ENCODE data around the gene PSME4.
A peak's percentile ranks its signal among the peaks of the same experiment; 100 is the strongest.

Gene PSME4, protein sequence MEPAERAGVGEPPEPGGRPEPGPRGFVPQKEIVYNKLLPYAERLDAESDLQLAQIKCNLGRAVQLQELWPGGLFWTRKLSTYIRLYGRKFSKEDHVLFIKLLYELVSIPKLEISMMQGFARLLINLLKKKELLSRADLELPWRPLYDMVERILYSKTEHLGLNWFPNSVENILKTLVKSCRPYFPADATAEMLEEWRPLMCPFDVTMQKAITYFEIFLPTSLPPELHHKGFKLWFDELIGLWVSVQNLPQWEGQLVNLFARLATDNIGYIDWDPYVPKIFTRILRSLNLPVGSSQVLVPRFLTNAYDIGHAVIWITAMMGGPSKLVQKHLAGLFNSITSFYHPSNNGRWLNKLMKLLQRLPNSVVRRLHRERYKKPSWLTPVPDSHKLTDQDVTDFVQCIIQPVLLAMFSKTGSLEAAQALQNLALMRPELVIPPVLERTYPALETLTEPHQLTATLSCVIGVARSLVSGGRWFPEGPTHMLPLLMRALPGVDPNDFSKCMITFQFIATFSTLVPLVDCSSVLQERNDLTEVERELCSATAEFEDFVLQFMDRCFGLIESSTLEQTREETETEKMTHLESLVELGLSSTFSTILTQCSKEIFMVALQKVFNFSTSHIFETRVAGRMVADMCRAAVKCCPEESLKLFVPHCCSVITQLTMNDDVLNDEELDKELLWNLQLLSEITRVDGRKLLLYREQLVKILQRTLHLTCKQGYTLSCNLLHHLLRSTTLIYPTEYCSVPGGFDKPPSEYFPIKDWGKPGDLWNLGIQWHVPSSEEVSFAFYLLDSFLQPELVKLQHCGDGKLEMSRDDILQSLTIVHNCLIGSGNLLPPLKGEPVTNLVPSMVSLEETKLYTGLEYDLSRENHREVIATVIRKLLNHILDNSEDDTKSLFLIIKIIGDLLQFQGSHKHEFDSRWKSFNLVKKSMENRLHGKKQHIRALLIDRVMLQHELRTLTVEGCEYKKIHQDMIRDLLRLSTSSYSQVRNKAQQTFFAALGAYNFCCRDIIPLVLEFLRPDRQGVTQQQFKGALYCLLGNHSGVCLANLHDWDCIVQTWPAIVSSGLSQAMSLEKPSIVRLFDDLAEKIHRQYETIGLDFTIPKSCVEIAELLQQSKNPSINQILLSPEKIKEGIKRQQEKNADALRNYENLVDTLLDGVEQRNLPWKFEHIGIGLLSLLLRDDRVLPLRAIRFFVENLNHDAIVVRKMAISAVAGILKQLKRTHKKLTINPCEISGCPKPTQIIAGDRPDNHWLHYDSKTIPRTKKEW (N-terminal part only)

GRCh38 chr2:53970724-53971602 is at the start of gene PSME4:
Gene PSME4, minus strand, starts transcription at chr2:53970993. Its CDS starts 209 bp downstream, at chr2:53970784.
- peak; percentile 82 for DNase-seq

GRCh38 chr2:54015798-54016699 is 45.3 kb upstream of the PSME4 start:
- DNase-seq: no peak

GRCh38 chr2:54013996-54014395 is 43.2 kb upstream of the PSME4 start:
- DNase-seq: no peak

DNA sequence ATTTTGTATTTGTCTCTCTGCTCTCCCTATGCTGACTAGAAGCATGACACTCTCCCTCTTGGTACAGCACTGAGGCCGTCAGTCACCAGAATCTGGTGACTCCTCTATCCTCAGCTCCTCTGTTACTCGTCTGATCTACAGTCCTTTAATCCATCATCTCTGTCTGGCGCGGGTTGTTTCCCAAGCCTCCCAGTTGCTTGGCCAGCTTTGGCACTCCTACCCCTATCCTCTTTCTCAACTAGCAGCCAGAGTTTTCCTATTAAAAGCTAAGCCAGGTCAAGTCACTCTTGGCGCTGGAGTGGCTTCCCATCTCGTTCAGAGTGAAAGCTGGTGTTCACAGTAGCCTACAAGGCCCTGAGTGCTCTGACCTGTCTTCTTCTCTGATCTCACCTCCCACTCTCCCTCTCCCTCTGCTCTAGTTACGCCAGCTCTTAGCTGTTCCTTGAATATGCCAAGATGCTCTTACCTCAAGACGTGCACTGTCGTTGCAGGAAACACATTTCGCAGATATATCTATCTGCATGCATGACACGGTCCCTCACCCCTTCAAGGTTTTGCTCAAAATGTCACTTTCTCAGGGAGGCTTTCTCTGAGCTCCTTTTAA is 41.8 kb upstream of the PSME4 start:
- no peak for DNase-seq

GRCh38 chr2:54009549-54009948 is 38.8 kb upstream of the PSME4 start:
- DNase-seq: no peak

- no peak for DNase-seq
These were observed 37.6 kb upstream of the PSME4 start for GRCh38 chr2:54008439-54008838.

GRCh38 chr2:54000524-54000923 is 29.7 kb upstream of the PSME4 start:
- no peak for DNase-seq

DNA sequence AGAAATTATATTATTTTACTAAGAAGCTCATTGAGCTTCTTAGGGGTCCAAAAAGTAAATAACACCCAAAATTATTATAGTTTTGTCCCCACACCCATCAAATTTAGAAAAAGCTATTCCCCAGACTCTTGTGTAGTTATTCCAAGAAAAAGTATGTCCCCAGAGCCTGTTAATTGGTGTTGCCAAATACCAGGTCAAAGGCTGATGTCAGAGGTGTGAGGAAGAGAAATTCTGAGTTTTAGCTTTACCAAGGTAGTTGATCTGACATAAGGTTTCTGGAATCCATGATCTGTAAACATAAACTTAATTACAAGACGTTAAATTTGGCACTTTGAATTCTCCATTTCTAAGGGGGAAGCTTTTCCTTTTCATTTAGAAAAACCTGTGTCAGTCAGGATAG is 29.3 kb upstream of the PSME4 start:
- DNase-seq: no peak

GRCh38 chr2:53998834-53999233 is 28.0 kb upstream of the PSME4 start:
- no peak for DNase-seq

DNA sequence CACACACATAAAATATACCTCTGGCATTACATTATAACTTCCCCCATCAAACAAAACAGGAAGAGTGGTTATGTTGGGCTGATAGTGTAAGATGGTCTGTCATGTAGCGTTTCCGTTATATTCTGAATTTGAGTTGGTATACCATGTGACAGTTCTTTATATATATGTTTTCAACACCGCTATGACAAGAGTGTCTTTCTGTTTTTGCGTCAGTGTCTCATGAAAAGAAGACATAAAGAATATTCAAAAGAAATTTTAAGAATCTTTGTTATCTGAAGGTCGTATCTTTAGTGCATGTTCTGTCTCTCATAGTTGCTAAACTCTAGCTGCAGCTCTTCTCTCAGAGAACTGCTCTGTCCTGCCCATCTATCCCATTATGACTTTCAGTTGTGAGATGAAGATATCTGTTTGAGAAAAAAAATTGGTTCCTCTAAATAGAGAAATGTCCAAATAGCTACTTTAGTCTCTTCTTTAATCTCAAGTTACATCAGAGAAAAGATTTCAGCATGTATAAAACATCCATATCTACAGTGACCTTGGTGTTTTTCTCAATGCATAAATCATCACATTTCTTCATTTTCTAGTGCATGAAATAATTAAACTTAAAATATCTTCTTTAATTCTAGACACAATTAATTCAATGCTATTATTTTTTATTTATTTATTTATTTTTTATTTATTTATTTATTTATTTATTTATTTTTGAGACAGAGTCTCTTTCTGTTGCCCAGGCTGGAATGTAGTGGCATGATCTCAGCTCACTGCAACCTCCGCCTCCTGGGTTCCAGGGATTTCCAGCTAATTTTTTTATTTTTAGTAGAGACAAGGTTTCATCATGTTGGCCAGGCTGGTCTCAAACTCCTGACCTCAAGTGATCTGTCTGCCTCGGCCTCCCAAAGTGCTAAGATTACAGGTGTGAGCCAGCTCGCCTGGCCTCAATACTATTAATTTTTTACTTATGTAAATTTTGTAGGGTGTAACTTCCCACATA is 24.3 kb upstream of the PSME4 start:
- no peak for DNase-seq

DNA sequence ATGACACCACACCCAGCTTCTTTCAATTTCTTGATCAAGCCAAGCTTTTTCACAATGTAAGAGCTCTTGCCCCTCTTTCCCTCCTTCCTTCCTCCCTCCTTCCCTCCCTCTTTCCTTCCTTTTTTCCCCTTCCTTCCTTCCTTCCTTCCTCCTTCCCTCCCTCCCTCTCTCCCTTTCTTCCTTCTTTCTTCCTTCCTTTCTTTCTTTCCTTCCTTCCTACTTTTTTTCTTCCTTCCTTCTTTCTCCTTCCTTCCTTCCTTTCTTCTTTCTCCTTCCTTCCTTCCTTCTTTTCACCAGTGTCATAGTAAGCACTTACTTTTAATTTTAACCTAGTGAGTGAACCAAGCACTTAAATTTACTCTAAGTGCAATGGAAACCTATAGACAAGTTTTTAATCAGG is 21.2 kb upstream of the PSME4 start:
- DNase-seq: no peak

GRCh38 chr2:53989210-53989862 is 18.5 kb upstream of the PSME4 start:
- DNase-seq: no peak

DNA sequence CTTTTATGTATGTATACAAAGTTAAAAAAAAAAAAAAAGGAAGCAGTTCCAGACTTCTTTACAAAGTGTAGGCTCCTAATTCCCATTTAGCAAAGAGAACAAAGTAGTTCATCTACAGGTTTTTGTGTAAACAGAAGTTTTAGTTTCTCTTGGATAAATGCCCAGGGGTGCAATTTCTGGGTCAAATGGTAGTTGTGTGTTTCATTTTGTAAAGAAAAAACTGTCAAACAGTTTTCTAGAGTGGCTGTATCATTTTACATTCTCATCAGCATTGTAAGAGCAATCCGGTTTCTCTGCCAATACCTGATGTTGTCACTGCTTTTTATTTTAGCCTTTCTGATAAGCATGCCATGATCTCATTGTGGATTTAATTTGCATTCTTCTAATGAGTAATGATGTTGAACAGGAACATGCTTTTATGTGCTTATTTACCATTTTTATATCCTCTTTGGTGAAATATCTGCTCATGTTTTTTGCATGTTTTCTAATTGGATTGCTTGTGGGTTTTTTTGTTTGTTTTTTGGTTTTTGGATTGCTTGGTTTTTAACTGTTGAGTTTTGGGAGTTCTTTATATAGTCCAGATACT is 16.6 kb upstream of the PSME4 start:
- peak; percentile 2 for DNase-seq

- DNase-seq: no peak
These were observed 14.9 kb upstream of the PSME4 start for GRCh38 chr2:53985646-53986045.

DNA sequence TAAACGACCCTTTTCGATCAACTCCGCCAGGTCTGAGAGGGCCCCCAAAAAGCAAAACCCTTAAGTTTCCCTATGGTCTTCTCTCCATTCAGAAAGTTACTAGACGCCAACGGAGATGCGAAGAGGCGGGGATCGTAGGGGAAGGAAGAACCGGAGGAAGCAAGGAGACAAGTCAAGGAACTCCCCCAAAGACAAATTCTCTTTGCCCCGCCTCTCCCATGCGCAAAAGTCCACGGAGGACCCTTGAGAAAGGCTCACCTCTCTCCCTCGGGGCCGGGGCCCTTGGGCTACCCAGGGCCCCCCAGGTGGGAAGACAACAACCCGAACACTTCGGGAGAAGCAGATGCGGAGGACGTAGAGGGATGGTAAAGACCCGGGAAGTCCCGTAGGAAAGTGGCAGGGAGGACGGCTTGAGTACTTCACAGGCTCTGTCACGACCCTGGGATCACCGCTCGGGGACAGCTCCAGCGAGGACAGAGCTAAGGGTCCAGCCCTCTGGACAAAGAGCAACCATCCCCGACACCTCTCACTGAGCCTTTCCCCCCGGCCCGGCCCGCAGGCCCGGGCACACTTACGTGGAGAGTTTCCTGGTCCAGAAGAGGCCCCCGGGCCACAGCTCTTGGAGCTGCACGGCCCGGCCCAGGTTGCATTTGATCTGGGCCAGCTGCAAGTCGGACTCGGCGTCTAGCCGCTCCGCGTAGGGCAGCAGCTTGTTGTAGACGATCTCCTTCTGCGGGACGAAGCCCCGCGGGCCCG is 647 bp downstream of the PSME4 start:
- no peak for DNase-seq

GRCh38 chr2:53969285-53969967 is 1.4 kb downstream of the PSME4 start:
- peak; percentile 48 for DNase-seq
